ENCODE measurements around the gene EFCAB12.
"Not testable (repeated sequence)": the region's sequence is repeated elsewhere in the genome, so short reads cannot be mapped to it uniquely, and the experiment has no call there.

DNA sequence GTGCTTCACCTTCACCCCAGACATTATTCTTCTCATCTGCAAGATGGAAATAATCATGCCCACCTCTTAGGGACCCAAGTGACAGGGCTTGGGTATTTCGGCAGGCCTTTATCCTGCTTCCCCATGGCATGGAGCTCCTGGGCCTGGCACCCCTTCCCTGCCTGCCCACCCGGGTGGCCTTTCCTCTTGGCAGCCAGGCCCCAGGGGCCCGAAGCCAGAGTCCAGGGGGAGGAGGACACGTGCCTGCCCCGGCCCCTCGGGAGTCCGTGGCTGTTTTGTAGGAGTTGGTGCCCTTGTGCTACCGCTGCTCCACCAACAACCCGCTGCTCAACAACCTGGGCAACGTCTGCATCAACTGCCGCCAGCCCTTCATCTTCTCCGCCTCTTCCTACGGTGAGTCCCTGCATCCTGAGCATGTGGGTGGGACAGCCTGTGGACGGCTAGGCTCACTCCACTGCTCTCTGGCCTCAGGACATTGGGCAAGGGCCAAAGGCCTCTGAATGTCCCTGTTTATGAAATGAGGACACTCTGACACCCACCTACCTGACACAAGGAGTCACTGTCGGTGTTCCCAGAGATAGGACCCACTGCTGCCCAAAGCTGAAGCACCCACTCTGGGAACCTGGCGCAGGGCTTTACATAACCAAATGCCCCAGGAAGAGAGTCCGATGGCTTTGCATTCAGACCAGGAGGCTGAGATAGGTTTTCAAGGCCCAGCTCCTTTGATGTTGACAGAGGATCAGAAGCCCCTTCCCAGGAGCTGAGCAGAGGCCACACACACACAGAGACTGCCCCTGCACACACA lies 34.5 kb downstream of the EFCAB12 start:
- TF ChIP-seq, protein P1, sequence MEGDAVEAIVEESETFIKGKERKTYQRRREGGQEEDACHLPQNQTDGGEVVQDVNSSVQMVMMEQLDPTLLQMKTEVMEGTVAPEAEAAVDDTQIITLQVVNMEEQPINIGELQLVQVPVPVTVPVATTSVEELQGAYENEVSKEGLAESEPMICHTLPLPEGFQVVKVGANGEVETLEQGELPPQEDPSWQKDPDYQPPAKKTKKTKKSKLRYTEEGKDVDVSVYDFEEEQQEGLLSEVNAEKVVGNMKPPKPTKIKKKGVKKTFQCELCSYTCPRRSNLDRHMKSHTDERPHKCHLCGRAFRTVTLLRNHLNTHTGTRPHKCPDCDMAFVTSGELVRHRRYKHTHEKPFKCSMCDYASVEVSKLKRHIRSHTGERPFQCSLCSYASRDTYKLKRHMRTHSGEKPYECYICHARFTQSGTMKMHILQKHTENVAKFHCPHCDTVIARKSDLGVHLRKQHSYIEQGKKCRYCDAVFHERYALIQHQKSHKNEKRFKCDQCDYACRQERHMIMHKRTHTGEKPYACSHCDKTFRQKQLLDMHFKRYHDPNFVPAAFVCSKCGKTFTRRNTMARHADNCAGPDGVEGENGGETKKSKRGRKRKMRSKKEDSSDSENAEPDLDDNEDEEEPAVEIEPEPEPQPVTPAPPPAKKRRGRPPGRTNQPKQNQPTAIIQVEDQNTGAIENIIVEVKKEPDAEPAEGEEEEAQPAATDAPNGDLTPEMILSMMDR (IDR thresholded peaks at IDR 0.05; ENCODE audit: poor library complexity), result not testable (repeated sequence)
- TF ChIP-seq EZH2phosphoT487 (IDR thresholded peaks at IDR 0.05; ENCODE audit: low read depth, severe bottlenecking, unreplicated experiment), result not testable (repeated sequence)
